ENCODE measurements around the gene LSM2.
"Not testable (repeated sequence)": the region's sequence is repeated elsewhere in the genome, so short reads cannot be mapped to it uniquely, and the experiment has no call there.

The LSM2 gene

DNA sequence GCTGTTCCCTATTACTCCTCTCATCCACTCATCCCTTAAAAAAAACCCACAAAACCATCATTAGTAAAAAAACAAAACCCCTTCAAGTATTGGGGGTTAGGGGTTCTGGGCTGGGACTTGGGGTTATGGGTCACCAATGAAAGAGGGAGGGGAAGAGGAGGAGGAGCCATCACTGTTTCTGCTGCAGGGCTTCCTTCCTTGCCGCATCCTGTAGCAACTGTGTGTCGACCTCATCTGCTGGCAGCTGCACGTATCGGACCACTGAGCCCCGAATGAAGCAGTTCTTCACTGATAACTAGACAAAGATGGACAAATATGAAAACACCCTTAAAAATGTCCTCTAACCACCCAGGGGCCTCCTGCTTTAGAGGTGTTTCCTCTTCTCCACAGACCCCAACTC lies 9.2 kb downstream of the LSM2 start:
- DNase-seq (ENCODE audit: low spot score), result no peak

DNA sequence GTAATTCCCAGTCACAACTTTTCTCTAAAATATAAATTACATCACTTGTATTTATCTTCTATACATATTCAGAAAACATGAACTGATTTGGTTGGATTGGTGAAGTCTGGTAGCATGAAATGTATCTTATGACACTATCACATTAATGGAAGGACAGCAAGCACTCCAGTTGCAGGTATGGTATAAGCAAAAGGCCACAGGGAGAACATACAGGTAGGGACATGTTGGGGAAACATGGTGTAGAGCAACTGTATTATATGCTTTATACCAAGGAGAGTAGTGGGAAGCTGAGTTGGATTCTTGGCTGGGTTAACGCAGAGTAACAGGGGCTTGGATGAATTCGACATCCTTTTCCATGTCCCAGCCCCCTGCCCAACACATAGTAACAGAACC lies 9.8 kb downstream of the LSM2 start:
- DNase-seq (ENCODE audit: low spot score), result no peak

DNA sequence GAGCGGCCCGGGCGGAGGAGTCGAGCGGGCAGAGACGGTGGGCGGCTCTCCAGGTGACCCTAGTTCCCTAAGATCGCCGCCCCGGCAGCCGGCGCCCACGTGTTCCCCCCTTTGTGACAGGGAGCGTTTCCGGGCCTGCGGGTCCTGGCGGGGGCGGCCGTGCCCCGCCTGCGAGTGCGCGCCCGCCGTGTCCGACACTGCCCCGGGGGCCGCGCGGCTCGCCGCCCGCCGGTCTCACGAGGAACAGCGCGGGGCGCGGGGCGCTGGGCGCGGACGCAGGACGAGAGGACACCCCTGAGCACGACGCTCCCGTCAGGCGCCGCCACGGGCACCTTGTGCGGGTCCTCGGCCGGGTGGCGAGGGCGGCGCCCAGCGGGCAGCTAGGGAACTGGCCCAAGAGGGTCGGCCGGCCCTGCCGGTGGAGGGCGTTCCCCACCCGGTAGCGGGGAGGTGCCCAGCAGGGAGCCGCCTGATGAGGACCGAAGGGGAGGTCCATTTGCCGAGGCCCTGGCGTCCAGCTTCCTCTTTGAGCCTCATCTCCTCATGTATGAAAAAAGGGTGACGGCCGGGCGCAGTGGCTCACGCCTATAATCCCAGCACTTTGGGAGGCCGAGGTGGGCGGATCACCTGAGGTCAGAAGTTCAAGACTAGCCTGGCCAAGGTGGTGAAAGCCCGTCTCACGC lies 11.0 kb downstream of the LSM2 start, which contains the start of gene VARS1:
Gene VARS1, minus strand, starts transcription at position 137 of the 683 bp plus-strand sequence. CDS start 535 bp downstream, outside the sequence.
- peak; percentile 91 for DNase-seq (ENCODE audit: low spot score)

DNA sequence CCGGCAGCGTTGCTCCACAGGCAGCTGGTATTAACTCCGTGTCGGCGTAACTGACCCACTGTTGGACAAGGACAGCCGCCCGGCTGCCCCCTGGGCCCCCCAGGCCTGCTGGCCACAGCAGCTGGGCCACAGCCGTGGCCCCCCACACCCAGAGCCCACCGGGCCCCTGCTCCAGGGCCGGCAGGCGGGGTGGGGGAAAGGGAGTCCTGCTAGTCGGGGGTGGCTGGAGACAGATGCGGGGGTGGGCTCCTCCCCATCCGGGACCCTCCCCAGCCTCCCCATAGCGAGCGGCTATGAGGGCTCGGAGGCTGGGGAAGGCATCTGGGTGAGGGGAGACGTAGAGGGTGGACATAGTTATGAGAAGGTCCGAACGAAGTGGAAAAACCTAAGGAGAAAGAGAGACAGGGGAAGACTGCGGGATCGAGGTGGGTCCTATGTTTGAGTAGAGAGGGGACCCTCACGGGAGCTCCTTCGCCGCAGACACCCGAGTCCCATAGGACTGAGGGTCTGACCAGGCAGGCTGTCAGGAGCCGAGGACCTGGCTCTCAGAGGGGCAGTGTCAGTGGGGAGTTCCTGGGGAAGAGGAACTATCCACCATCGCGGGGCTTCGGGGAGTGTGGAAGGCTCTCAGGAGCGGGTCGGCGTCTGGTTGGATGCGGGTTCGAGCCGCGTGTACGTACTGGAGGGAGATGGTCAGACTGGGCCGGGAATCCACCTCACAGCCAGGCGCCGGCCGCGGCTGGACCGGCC lies 11.7 kb downstream of the LSM2 start:
- DNase-seq (ENCODE audit: low spot score), result no peak

DNA sequence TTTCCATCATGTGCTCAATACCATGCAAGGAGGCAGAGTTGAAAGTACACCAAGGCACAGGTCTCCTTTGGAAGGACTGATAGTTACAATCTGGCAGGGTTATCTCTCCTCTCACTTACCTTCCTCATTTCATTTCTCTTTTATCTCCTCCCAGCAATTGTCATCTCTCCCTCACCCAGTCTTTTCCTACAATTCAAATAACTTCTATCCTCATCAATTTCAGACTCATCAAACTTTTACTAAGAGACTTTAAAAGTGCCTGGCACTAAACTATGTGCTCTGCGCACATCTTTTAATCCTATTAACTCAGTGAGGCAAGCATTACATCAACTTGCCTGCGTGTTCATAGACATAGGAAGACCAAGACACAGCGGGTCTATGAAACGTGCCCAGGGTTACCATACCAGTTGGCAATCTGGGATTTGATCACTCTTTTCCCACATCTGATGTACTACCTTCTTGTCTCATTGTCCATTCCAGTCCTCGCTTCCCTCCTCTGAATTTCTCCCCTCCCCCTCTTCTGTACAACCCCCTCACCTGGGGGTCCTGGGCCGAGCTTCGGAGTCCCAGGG lies 12.4 kb downstream of the LSM2 start:
- DNase-seq (ENCODE audit: low spot score), result no peak

DNA sequence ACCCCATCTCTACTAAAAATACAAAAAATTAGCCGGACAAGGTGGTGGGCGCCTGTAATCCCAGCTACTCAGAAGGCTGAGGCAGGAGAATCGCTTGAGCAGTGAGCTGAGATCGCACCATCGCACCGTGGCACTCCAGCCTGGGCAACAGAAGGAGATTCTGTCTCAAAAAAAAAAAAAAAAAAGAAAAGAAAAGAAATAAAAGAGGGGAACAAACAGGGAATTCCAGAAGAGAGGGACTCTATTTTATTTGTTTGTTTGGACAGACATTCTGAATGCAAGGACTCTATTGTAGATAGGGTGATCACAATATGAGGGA lies 12.9 kb downstream of the LSM2 start:
- DNase-seq (ENCODE audit: low spot score), result not testable (repeated sequence)

DNA sequence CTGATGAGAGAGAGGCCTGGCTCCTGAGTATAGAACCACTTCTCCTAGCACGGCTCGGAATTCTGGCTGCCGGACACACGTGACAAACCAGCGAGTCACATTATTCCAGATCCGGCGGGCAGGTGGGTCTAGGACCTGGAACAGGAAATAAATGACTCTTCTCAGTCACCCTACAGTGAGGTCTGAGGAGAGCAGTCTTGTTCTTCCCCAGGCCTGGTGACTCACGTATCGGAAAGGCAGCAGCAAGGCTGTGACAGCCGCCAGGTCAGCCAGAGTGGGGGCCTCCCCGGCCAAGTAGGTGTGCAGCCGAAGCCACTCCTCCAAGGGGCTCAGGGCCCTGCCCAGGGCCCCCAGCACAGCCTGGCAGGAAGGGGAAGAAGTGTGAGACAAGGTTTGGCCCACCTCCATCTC lies 14.0 kb downstream of the LSM2 start:
- peak; percentile 57 for DNase-seq (ENCODE audit: low spot score)

DNA sequence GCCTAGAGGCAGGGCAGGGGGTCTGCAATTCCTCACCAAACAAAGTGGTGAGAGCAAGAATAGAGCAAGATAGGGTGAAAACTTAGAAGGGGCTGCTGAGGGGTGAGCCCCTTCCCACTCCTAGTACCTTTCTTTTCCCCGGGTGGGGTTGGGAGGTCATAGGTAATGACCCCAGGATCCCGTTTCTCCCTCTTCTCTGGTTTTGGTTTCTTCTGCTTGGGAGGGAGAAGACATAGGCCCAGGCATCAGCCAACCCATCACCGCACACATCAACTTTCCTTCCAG lies 14.7 kb downstream of the LSM2 start:
- DNase-seq (ENCODE audit: low spot score), result no peak

DNA sequence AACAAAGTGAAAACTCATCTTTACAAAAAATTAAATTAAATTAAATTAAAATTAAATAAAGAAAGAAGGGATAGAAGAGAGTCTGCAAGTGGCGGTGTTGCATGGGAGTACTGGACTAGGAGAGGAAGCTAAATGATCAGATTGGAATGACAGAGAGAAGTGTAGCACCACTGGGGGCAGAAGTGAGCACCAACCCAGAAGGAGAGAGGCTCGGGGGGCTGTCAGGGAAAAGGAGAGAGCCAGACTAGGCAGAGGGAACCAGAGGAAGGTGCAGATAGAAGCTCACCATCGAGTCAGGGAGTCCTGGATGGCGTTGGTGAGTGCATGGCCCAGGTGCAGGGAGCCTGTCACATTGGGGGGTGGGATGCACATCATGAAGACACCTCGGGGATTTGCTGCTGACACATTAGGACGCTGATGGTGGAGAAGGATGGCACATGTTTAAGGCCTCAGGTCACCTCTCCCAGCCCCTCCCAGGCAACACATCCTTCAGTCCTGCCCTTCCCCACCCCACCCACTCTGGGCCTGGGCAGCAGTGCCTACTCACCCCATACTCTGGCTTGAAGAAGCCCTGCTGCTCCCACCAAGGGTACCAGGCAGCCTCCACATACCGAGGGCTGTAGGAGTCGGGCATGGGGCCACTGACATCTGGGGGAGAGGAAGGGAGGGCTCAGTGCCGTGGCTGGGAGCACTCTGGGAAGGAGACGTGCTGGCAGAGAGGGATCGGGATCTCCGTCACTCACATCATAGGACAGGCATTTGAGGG lies 15.3 kb downstream of the LSM2 start:
- DNase-seq (ENCODE audit: low spot score), result no peak

DNA sequence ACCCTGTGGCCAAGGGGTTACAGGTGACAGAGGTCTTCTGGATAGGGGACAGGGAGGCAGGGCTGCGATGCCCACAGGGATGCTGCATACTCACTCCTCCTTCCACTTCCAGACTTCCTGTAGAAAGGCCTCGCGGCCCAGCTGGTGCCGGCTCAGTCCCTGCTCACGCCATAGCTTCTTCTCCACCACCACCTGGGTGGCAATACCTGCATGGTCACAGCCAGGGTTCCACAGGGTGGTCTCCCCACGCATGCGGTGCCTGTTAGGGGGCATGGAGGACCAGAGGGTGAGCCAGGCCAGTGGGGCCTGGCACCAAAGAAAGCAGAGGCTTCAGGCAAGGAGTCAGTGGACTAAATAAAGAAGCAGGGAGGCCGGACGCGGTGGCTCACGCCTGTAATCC lies 21.3 kb downstream of the LSM2 start:
- no peak for DNase-seq (ENCODE audit: low spot score)

DNA sequence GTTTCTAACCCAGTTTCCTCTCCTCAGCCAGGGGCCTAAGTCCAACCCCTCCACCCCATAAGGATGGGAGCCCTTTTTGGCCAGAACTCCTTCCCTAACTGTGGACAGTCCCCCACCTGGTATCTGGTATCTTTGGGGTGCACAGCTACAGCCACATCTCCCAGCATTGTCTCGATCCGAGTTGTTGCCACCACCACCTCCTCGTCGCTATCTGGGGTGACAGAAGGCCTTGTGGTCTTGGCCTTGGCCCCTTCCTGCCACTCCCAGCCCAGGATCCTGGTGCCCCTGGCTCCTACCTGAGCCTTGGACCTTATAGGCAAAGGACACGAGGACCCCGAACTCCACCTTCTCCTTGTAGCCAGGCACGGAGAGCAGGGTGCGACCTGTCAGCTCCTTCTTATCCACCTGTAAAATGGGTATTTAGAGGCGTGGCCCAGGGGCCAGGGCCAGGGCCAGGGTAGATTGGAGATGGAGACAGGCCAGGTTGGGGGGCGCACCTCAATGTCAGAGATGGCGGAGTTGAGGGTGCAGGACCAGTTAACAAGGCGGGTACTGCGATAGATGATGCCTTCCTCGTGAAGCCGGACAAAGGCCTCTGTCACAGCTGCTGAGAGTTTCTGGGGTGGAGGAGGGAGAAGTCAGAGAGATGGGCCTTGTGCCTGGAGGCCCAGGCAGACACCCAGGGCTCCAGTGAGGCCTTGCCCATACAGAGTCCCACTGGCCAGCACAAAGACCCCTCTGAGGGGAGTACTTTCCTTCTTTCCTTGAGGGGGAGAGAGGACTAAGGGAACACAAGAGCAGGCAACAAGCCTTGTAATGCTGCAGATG lies 22.5 kb downstream of the LSM2 start:
- DNase-seq (ENCODE audit: low spot score), result peak; percentile 61

DNA sequence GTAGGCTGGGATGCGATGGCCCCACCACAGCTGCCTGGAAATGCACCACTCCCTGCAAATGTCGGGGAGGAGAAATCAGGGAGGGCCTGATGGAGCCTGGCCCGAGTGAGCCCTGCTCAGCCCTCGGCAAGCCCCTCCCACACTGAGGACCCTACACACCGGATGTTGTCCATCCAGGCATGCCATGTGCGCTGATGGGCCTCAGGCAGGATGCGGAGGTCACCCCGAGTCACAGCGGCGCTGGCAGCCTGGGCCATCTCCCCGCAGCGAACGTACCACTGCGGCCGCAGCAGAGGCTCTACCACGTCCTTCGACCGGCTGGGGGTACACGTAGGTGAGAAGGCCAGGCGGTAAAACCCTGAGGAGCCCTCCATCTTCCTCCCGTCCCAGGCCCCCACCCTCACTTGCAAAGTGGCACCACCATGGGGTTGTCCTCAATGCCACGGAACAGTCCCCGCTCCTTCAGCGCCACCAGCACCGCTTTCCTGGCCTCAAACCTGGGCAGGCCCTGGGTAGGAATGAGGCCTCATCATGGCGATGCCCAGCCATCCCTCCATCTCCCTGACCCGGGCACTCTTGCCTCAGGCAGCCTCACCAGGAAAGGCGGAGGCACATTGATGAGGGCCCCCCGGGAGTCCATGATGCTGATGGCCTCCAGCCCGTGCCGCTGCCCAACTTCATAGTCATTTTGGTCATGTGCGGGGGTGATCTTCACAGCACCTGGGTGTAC lies 24.5 kb downstream of the LSM2 start:
- DNase-seq (ENCODE audit: low spot score), result peak; percentile 60

DNA sequence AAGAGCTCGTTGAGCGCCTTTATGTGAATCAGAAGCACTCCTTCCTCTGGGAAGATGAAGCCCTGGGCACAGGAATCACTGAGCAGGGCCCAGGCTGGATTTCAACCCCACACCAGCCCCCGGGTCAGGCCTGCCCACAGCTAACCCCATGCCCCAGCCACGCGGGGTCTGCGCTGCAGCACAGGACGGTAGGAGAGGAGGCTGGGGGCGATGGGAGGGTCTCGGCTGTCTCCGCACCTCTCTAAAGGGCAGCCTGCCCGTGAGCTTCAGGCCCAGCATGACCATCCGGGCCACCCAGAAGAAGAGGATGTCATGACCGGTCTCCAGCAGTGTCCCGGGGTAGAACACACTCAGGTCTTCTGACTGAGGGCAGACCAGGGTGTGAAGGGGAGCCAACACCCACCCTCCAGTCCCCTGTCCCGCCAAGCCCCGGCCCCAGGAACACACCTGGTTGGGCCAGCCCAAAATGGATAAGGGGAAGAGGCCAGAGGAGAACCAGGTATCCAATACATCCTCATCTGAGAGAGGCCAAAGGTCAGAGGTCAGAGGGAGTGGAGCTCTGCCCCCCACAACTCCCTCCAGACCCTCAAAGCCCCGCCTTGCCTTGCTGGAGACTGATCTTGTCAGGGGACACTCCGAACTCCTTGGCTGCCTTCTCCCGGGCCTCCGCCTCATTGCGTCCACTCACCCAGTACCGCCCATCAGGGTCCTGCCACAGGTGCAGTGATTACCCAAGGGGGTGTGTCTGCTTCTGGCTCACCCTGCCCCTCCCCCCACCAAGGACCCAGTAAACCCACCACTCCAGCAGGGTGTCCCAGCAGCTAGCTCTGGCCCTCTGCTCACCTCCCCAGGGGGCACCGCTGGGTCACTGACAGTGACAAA lies 25.3 kb downstream of the LSM2 start:
- no peak for DNase-seq (ENCODE audit: low spot score)

DNA sequence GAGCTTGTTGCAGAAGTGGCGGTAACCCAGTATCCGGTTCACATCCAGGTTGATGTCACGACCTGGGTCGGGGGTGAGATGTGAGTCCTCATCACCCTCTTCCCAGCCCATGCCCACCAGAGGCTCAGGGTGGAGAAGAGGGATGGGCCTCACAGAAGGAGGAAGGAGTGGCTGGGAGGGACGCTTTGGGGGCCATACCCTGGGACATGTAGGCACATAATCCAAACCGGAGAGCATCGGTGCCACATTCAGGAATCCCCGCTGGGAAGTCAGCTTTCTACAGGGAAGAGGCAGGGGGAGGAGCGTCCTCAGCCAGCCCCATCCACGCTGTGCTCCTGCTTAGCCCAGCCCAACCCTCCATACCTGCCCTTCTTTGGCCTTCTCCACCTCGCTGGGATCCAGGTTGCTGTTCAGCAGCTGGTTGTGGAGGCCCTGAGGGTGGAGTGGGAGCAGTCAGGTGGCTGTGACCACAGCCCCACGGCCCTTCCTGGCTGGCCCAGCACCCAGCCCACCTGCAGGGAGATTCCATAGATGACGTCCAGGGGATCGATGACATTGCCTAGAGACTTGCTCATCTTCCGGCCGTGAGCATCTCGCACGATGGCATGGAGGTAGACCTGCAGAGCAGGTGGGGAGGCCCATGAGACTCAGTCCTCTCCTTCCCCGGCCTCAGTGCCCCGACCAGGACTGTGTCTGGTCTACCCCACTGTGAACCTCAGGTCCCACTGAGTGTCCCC lies 26.1 kb downstream of the LSM2 start:
- DNase-seq (ENCODE audit: low spot score), result peak; percentile 34

DNA sequence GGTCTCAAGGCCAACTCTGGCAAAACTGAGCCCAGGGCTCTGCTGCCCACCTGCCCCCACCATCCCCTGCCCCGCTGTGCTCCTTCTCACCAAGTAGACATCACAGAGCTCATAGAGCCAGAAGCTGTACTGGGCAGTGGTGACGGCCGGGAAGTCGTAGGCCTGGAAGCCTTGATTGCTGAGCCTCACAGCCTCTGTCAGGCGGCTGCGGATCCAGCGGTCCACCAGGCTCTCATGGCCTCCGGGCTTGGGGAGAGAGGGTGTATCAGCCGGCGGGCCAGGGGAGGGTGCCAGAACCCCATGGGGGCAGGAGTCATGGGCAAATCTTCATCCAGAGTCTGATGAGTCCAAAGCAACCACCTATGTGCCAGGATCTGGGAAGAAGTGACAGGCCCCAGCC lies 26.9 kb downstream of the LSM2 start:
- DNase-seq (ENCODE audit: low spot score), result peak; percentile 64

DNA sequence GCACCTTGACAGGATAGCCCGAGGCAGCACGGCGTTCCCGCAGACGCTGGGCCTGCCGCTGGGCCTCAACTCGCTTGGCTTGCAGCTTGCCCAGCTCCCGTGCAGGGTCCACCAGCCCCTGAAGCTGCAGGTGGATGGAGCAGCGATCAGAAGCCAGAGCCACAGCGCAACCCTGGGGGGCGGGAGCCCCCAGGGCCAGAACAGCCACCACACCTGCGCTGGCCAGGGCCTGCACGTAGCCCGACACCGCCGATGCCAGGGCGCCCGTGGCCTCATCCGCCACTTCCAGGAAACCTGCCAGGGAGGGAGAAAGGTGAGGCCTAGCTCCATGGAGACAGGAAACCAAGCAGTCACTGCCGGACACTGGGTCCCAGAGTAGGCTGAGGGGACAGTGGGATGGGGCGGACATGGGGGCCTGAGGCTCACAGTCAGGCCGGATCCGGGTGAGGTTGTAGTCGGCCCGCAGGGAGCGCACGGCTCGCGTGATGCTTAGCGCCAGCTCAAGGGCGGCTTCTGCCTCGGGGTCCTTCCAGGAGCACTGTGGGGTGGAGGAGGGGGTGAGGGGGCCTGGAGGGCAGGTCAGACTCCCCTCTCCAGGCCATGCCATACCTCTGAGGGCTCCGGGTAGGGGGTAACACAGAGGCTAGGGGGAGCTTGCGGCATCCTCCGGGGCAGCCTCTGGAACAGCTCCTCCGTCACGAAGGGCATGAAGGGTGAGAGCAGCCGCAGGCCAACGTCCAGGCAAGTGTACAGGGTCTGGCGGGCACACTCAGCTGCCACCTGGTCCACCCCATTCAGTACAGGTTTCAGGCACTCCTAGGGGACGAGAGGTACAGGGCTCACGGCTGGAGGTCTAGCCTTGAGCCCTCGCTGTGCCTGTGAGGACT lies 27.5 kb downstream of the LSM2 start:
- DNase-seq (ENCODE audit: low spot score), result no peak

DNA sequence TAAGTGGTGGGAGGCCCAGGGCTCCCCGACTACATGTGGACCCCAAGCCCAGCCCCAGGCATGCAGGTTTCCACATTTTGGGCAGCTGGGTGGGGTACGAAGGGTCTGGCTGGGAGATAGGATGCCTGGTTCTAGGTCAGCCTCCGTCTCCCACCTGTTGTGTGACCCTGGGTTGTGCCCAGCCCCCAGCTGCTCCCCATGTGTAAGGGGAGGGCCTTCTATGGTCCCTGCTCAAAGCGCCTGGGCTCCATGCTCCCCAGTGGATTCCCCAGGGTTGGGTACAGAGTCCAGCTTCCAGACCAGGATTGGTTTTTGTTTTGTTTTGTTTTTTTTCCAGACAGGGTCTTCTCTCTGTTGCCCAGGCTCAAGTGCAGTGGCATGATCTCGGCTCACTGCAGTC lies 28.6 kb downstream of the LSM2 start:
- peak; percentile 46 for DNase-seq (ENCODE audit: low spot score)

DNA sequence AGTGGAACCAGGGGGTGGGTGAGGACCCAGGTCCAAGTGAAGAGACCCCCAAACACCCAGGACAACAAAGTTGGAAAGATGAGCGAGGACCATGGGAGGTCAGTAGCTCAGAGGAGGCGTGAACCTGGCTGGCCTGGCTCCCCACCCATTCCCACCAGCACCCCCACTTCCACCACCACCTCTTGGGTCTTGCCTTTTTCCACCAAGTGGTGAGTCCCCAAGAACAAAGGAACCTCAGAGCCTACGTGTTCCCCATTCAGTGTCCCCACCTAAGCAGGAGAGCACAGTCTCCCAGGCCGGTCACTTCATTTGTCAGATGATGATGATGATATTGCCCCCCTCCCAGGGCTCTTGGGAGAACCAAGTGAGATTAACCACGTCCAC lies 29.1 kb downstream of the LSM2 start:
- DNase-seq (ENCODE audit: low spot score), result peak; percentile 48
